HepG2 (cell line): ENCODE results near the gene SNRNP200. TPM values are rescaled to one million over a fixed set of nuclear protein-coding genes. Genes with fewer than 3 reads are reported as not detected.

Source experiments
- AFF4 ChIP-seq: sonication (generic); formaldehyde crosslinking; IDR thresholded peaks from 2 replicates; pipeline ENCODE4 v1.4.0; 2020; ENCODE audit warnings: missing genetic modification reagents
- ATAD3A ChIP-seq: sonication (generic); formaldehyde crosslinking; IDR thresholded peaks from 2 replicates; pipeline ENCODE4 v1.4.0; 2020; ENCODE audit warnings: missing genetic modification reagents
- BCL6 ChIP-seq: IDR thresholded peaks from 2 replicates; pipeline ENCODE4 v1.6.1; 2016; ENCODE audit warnings: missing genetic modification reagents, missing compliant biosample characterization
- CBX1 ChIP-seq: IDR thresholded peaks from one replicate; pipeline ENCODE4 v1.6.1; 2016; ENCODE audit warnings: antibody characterized with exemption, low read depth
- CCAR2 ChIP-seq: fragments of 200-400 bp; formaldehyde crosslinking; optimal IDR thresholded peaks from 2 replicates; pipeline ENCODE3; 2018; ENCODE audit warnings: low read depth, mild to moderate bottlenecking, low read length, moderate library complexity
- DMAP1 ChIP-seq: IDR thresholded peaks from 2 replicates; pipeline ENCODE4 v1.6.1; 2016
- FOXM1 ChIP-seq: sonication (generic); formaldehyde crosslinking; IDR thresholded peaks from 2 replicates; pipeline ENCODE4 v1.5.0; 2020; ENCODE audit warnings: missing genetic modification reagents
- HOXA5 ChIP-seq: sonication (generic); formaldehyde crosslinking; IDR thresholded peaks from 2 replicates; pipeline ENCODE4 v1.4.0; 2020; ENCODE audit warnings: missing genetic modification reagents
- KLF13 ChIP-seq: sonication (generic); formaldehyde crosslinking; IDR thresholded peaks from 2 replicates; pipeline ENCODE4 v1.4.0; 2020; ENCODE audit warnings: mild to moderate bottlenecking, missing genetic modification reagents
- POLR2G ChIP-seq: fragments of 200-400 bp; formaldehyde crosslinking; IDR thresholded peaks from 2 replicates; pipeline ENCODE4 v1.6.1; 2018; ENCODE audit warnings: mild to moderate bottlenecking, low read depth, low read length, moderate library complexity
- SIN3B ChIP-seq: fragments of 150-350 bp; IDR thresholded peaks from 2 replicates; pipeline ENCODE4 v1.6.1; 2014; ENCODE audit warnings: low read length
- SUZ12 ChIP-seq: fragments of 150-350 bp; IDR thresholded peaks from 2 replicates; pipeline ENCODE4 v1.6.1; 2014; ENCODE audit warnings: low read depth, low read length
- TAF1 ChIP-seq: sonication (generic); formaldehyde crosslinking; IDR thresholded peaks from 2 replicates; pipeline ENCODE4 v1.4.0; 2020; ENCODE audit warnings: missing genetic modification reagents
- ZNF446 ChIP-seq: sonication (generic); formaldehyde crosslinking; IDR thresholded peaks from 2 replicates; pipeline ENCODE4 v1.5.0; 2020; ENCODE audit warnings: mild to moderate bottlenecking, missing genetic modification reagents
- ZNF496 ChIP-seq: sonication (generic); formaldehyde crosslinking; IDR thresholded peaks from 2 replicates; pipeline ENCODE4 v1.8.1; 2023; ENCODE audit warnings: mild to moderate bottlenecking, moderate library complexity, missing genetic modification reagents; ENCODE audit not compliant: insufficient replicate concordance
- ZNF572 ChIP-seq: sonication (generic); formaldehyde crosslinking; IDR thresholded peaks from 2 replicates; pipeline ENCODE4 v1.5.1; 2020; ENCODE audit warnings: mild to moderate bottlenecking, missing genetic modification reagents
- ZNF674 ChIP-seq: sonication (generic); formaldehyde crosslinking; IDR thresholded peaks from 2 replicates; pipeline ENCODE4 v1.5.0; 2020; ENCODE audit warnings: low read depth, mild to moderate bottlenecking, missing genetic modification reagents
- ZNF709 ChIP-seq: sonication (generic); formaldehyde crosslinking; IDR thresholded peaks from 2 replicates; pipeline ENCODE4 v1.5.0; 2020; ENCODE audit warnings: mild to moderate bottlenecking, missing genetic modification reagents
- ZSCAN21 ChIP-seq: sonication (generic); formaldehyde crosslinking; IDR thresholded peaks from 2 replicates; pipeline ENCODE4 v1.8.0; 2022; ENCODE audit warnings: mild to moderate bottlenecking, missing genetic modification reagents, moderate library complexity, borderline replicate concordance
- polyA plus RNA-seq, 8 experiments: library from polyadenylated mRNA; depleted of rRNA in 3 of 8; stranded (reverse) in 7 of 8; unstranded in 1 of 8; fragments of >200 nt; fragmentation: Illumina TruSeq in 4 of 8; extraction: Trizol in 4 of 8; gene quantifications; 2 replicates each; pipeline versions ENCODE4 v1.2.1 to v1.2.3, GENCODE V29; 2011 to 2016; ENCODE audit warnings: low read depth in 4 of 8, missing spikeins in 1 of 8, mixed read lengths in 1 of 8; ENCODE audit not compliant: insufficient read depth in 1 of 8
- total RNA-seq, 5 experiments: library from RNA; depleted of rRNA; stranded (reverse); fragments of >200 nt; fragmentation: Illumina TruSeq; extraction: Trizol; gene quantifications; 2 replicates each; pipeline ENCODE4 v1.2.3, GENCODE V29; 2016; ENCODE audit warnings: low read depth in 1 of 5
- TF ChIP-seq, protein P1 (sequence below): sonication (generic); formaldehyde crosslinking; IDR thresholded peaks from 2 replicates; pipeline ENCODE4 v1.4.0; 2020; ENCODE audit warnings: low read depth, missing genetic modification reagents
- TF ChIP-seq, protein P2 (sequence below): IDR thresholded peaks from 2 replicates; pipeline ENCODE4 v1.6.1; 2016; ENCODE audit warnings: mild to moderate bottlenecking
- TF ChIP-seq, protein P3 (sequence below): sonication (generic); formaldehyde crosslinking; IDR thresholded peaks from 2 replicates; pipeline ENCODE4 v1.4.0; 2020; ENCODE audit warnings: missing genetic modification reagents; ENCODE audit errors: not compliant biosample characterization

Gene SNRNP200
- total and polyA plus RNA-seq, 2 of the 13 experiments (the other 11 are each of a cell fraction or from before 2014, with no cell fraction given) = 99.0 to 232 TPM

GRCh38 chr2:96317584-96317997 lies 12.2 kb upstream of the SNRNP200 start (continued):
- TF ChIP-seq FOXM1 = no peak
- no peak; the same call in 1 of the 2 replicates for TF ChIP-seq BCL6 (CRISPR knock-in tag)
- TF ChIP-seq TAF1 (CRISPR knock-in tag) = 0 out of 2 replicates have a peak, but pooled peaks have one; percentile 26
- TF ChIP-seq CBX1 = no peak
- peak; percentile 70; the same call in 1 of the 2 replicates for TF ChIP-seq DMAP1 (CRISPR knock-in tag)
- no peak for TF ChIP-seq ZNF709 (CRISPR knock-in tag)
- no peak for TF ChIP-seq SUZ12
- TF ChIP-seq ZNF496 (CRISPR knock-in tag) = no peak
- TF ChIP-seq ZNF446 (CRISPR knock-in tag) = no peak
- no peak for TF ChIP-seq HOXA5
- no peak for TF ChIP-seq ZSCAN21 (CRISPR knock-in tag)
- TF ChIP-seq CCAR2 = no peak
- TF ChIP-seq, protein P1, sequence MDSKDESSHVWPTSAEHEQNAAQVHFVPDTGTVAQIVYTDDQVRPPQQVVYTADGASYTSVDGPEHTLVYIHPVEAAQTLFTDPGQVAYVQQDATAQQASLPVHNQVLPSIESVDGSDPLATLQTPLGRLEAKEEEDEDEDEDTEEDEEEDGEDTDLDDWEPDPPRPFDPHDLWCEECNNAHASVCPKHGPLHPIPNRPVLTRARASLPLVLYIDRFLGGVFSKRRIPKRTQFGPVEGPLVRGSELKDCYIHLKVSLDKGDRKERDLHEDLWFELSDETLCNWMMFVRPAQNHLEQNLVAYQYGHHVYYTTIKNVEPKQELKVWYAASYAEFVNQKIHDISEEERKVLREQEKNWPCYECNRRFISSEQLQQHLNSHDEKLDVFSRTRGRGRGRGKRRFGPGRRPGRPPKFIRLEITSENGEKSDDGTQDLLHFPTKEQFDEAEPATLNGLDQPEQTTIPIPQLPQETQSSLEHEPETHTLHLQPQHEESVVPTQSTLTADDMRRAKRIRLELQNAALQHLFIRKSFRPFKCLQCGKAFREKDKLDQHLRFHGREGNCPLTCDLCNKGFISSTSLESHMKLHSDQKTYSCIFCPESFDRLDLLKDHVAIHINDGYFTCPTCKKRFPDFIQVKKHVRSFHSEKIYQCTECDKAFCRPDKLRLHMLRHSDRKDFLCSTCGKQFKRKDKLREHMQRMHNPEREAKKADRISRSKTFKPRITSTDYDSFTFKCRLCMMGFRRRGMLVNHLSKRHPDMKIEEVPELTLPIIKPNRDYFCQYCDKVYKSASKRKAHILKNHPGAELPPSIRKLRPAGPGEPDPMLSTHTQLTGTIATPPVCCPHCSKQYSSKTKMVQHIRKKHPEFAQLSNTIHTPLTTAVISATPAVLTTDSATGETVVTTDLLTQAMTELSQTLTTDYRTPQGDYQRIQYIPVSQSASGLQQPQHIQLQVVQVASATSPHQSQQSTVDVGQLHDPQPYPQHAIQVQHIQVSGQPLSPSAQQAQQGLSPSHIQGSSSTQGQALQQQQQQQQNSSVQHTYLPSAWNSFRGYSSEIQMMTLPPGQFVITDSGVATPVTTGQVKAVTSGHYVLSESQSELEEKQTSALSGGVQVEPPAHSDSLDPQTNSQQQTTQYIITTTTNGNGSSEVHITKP (CRISPR knock-in tag) = peak; percentile 94
- TF ChIP-seq SIN3B = no peak
- TF ChIP-seq, protein P2, sequence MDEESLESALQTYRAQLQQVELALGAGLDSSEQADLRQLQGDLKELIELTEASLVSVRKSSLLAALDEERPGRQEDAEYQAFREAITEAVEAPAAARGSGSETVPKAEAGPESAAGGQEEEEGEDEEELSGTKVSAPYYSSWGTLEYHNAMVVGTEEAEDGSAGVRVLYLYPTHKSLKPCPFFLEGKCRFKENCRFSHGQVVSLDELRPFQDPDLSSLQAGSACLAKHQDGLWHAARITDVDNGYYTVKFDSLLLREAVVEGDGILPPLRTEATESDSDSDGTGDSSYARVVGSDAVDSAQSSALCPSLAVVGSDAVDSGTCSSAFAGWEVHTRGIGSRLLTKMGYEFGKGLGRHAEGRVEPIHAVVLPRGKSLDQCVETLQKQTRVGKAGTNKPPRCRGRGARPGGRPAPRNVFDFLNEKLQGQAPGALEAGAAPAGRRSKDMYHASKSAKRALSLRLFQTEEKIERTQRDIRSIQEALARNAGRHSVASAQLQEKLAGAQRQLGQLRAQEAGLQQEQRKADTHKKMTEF (CRISPR knock-in tag) = peak; percentile 47; the same call in 1 of the 2 replicates
- TF ChIP-seq ATAD3A (CRISPR knock-in tag) = no peak
- TF ChIP-seq POLR2G = no peak
- TF ChIP-seq ZNF674 (CRISPR knock-in tag) = no peak
- TF ChIP-seq AFF4 = no peak
- TF ChIP-seq ZNF572 (CRISPR knock-in tag) = no peak
- TF ChIP-seq, protein P3, sequence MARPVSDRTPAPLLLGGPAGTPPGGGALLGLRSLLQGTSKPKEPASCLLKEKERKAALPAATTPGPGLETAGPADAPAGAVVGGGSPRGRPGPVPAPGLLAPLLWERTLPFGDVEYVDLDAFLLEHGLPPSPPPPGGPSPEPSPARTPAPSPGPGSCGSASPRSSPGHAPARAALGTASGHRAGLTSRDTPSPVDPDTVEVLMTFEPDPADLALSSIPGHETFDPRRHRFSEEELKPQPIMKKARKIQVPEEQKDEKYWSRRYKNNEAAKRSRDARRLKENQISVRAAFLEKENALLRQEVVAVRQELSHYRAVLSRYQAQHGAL (CRISPR knock-in tag) = no peak
- TF ChIP-seq KLF13 (CRISPR knock-in tag) = no peak
